Measurements from ENCODE around the gene RBM47.
A peak's percentile ranks its signal among the peaks of the same experiment; 100 is the strongest.

Gene RBM47

GRCh38 chr4:40623707-40624106, 6.0 kb downstream of the RBM47 start:
- DNase-seq (ENCODE audit: low spot score), result no peak

GRCh38 chr4:40622913-40623312, 6.8 kb downstream of the RBM47 start:
- DNase-seq (ENCODE audit: low spot score), result no peak

GRCh38 chr4:40621592-40622512, 7.8 kb downstream of the RBM47 start:
- peak; percentile 76 for DNase-seq (ENCODE audit: low spot score)

GRCh38 chr4:40621229-40621591, 8.5 kb downstream of the RBM47 start:
- no peak for DNase-seq (ENCODE audit: low spot score)

- DNase-seq (ENCODE audit: low spot score), result no peak
Measured at GRCh38 chr4:40619600-40619999, 10.1 kb downstream of the RBM47 start.

- no peak for DNase-seq (ENCODE audit: low spot score)
Measured at GRCh38 chr4:40617872-40618271, 11.8 kb downstream of the RBM47 start.

- DNase-seq (ENCODE audit: low spot score), result no peak
Measured at GRCh38 chr4:40614031-40614430, 15.6 kb downstream of the RBM47 start.

- no peak for DNase-seq (ENCODE audit: low spot score)
Measured at GRCh38 chr4:40613456-40613855, 16.2 kb downstream of the RBM47 start.

GRCh38 chr4:40612831-40613230, 16.8 kb downstream of the RBM47 start:
- DNase-seq (ENCODE audit: low spot score), result no peak

GRCh38 chr4:40612283-40612682, 17.4 kb downstream of the RBM47 start:
- no peak for DNase-seq (ENCODE audit: low spot score)

- DNase-seq (ENCODE audit: low spot score), result no peak
Measured at GRCh38 chr4:40608628-40609027, 21.0 kb downstream of the RBM47 start.

- DNase-seq (ENCODE audit: low spot score), result no peak
Measured at GRCh38 chr4:40607221-40607620, 22.4 kb downstream of the RBM47 start.

GRCh38 chr4:40606239-40606767, 23.4 kb downstream of the RBM47 start:
- DNase-seq (ENCODE audit: low spot score), result no peak

GRCh38 chr4:40603281-40603680, 26.4 kb downstream of the RBM47 start:
- DNase-seq (ENCODE audit: low spot score), result no peak

GRCh38 chr4:40601641-40602040, 28.0 kb downstream of the RBM47 start:
- DNase-seq (ENCODE audit: low spot score), result peak; percentile 21

GRCh38 chr4:40600850-40601249, 28.8 kb downstream of the RBM47 start:
- peak; percentile 33 for DNase-seq (ENCODE audit: low spot score)

- DNase-seq (ENCODE audit: low spot score), result no peak
Measured at GRCh38 chr4:40599431-40599830, 30.2 kb downstream of the RBM47 start.

GRCh38 chr4:40596522-40596921, 33.1 kb downstream of the RBM47 start:
- no peak for DNase-seq (ENCODE audit: low spot score)

- no peak for DNase-seq (ENCODE audit: low spot score)
Measured at GRCh38 chr4:40595981-40596380, 33.7 kb downstream of the RBM47 start.

- no peak for DNase-seq (ENCODE audit: low spot score)
Measured at GRCh38 chr4:40594261-40595178, 35.1 kb downstream of the RBM47 start.

- no peak for DNase-seq (ENCODE audit: low spot score)
Measured at GRCh38 chr4:40592034-40592433, 37.6 kb downstream of the RBM47 start.

GRCh38 chr4:40587826-40588225, 41.8 kb downstream of the RBM47 start:
- DNase-seq (ENCODE audit: low spot score), result no peak

- no peak for DNase-seq (ENCODE audit: low spot score)
Measured at GRCh38 chr4:40587351-40587750, 42.3 kb downstream of the RBM47 start.

Measured in pons (tissue), 1 donor.